ENCODE measurements around the gene KLRC3.
"Not testable (repeated sequence)": the region's sequence is repeated elsewhere in the genome, so short reads cannot be mapped to it uniquely, and the experiment has no call there.

The KLRC3 gene

GRCh38 chr12:10420334-10420733, at the start of gene KLRC3:
TSS of gene KLRC3 (minus strand) at chr12:10420595. CDS start at chr12:10420550, 45 bp downstream.
- DNase-seq (ENCODE audit: low read depth, low spot score); H3K9me3 ChIP-seq (ENCODE audit: control insufficient read depth, insufficient read depth, low read length); H3K27ac ChIP-seq (ENCODE audit: low read length); H3K4me3 ChIP-seq (ENCODE audit: low read length); H3K36me3 ChIP-seq (ENCODE audit: control insufficient read depth, insufficient read depth, low read length); H3K27me3 ChIP-seq (ENCODE audit: control insufficient read depth, insufficient read depth, low read length); H3K4me1 ChIP-seq (ENCODE audit: control insufficient read depth, insufficient read depth, low read length): not testable (repeated sequence)
- WGBS (ENCODE audit: insufficient coverage, insufficient read length) = no CpG with 5 or more reads among the region's 1 CpG

DNA sequence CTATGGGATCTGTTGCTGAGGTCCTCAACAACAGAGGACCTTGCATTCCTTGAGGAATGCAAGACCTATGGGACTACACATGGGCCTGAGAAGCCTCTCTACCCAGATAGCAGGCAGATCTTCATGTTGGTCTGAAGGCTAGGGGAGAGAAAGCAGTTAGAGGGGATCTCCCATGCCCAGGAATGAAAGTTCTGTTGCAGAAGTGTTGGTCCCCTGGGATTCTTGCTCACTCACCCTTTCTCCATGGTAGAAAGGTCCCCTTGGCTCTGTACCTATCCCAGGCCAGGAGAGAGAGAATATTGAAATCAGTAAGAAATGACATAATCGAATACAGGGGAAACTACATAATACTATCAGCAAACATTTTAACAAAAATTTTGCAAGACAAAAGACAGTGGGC, 49.3 kb upstream of the KLRC3 start:
- H3K4me1 ChIP-seq (ENCODE audit: control insufficient read depth, insufficient read depth, low read length) = no peaks in the 10 kb centered on the region
- no peaks in the 10 kb centered on the region for H3K27me3 ChIP-seq (ENCODE audit: control insufficient read depth, insufficient read depth, low read length)
- H3K9me3 ChIP-seq (ENCODE audit: control insufficient read depth, insufficient read depth, low read length) = no peaks in the 10 kb centered on the region
- WGBS (ENCODE audit: insufficient coverage, insufficient read length) = no CpG with 5 or more reads among the region's 1 CpG
- no peak for DNase-seq (ENCODE audit: low read depth, low spot score)
- no peaks in the 10 kb centered on the region for H3K36me3 ChIP-seq (ENCODE audit: control insufficient read depth, insufficient read depth, low read length)
- H3K4me3 ChIP-seq (ENCODE audit: low read length) = no peak overlapping the region
- no peak overlapping the region for H3K27ac ChIP-seq (ENCODE audit: low read length)

- Histone ChIP-seq H3K27me3 (ENCODE audit: control insufficient read depth, insufficient read depth, low read length) (no peaks in the 10 kb centered on the region), H3K9me3 (ENCODE audit: control insufficient read depth, insufficient read depth, low read length) (no peaks in the 10 kb centered on the region), H3K4me1 (ENCODE audit: control insufficient read depth, insufficient read depth, low read length) (no peaks in the 10 kb centered on the region), H3K4me3 (ENCODE audit: low read length) (no peak overlapping the region), H3K36me3 (ENCODE audit: control insufficient read depth, insufficient read depth, low read length) (no peaks in the 10 kb centered on the region), H3K27ac (ENCODE audit: low read length) (no peak overlapping the region)
- DNase-seq (ENCODE audit: low read depth, low spot score) = no peak
- no CpG with 5 or more reads among the region's 4 CpGs for WGBS (ENCODE audit: insufficient coverage, insufficient read length)
These were observed 45.9 kb upstream of the KLRC3 start for GRCh38 chr12:10466311-10466710.

GRCh38 chr12:10457760-10458159, 37.4 kb upstream of the KLRC3 start:
- H3K4me3 ChIP-seq (ENCODE audit: low read length) = no peak overlapping the region
- H3K36me3 ChIP-seq (ENCODE audit: control insufficient read depth, insufficient read depth, low read length) = no peaks in the 10 kb centered on the region
- no peak overlapping the region for H3K27ac ChIP-seq (ENCODE audit: low read length)
- no CpG with 5 or more reads among the region's 3 CpGs for WGBS (ENCODE audit: insufficient coverage, insufficient read length)
- no peaks in the 10 kb centered on the region for H3K9me3 ChIP-seq (ENCODE audit: control insufficient read depth, insufficient read depth, low read length)
- no peaks in the 10 kb centered on the region; the same call in 1 of the 2 replicates for H3K4me1 ChIP-seq (ENCODE audit: control insufficient read depth, insufficient read depth, low read length)
- no peaks in the 10 kb centered on the region for H3K27me3 ChIP-seq (ENCODE audit: control insufficient read depth, insufficient read depth, low read length)
- peak; percentile 27 for DNase-seq (ENCODE audit: low read depth, low spot score)

DNA sequence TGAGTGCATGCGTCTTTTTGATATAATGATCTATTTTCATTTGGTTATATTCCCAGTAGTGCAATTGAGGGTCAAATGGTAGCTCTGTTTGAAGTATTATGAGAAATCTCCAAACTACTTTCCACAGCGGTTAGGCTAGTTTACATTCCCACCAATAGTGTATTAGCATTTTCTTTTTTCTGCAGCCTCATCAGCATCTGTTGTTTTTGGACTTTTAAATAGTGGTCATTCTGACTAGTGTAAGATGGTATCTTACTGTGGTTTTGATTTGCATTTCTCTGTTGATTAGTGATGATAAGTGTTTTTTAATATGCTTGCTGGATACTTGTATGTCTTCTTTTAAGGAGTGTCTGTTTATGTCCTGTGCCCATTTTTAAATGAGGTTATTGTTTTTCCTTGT, 36.5 kb upstream of the KLRC3 start:
- DNase-seq (ENCODE audit: low read depth, low spot score) = no peak
- Histone ChIP-seq H3K27me3 (ENCODE audit: control insufficient read depth, insufficient read depth, low read length) (no peaks in the 10 kb centered on the region), H3K9me3 (ENCODE audit: control insufficient read depth, insufficient read depth, low read length) (no peaks in the 10 kb centered on the region), H3K4me1 (ENCODE audit: control insufficient read depth, insufficient read depth, low read length) (no peaks in the 10 kb centered on the region; the same call in 1 of the 2 replicates), H3K27ac (ENCODE audit: low read length) (no peak overlapping the region), H3K4me3 (ENCODE audit: low read length) (no peak overlapping the region), H3K36me3 (ENCODE audit: control insufficient read depth, insufficient read depth, low read length) (no peaks in the 10 kb centered on the region)
- no CpG with 5 or more reads among the region's 2 CpGs for WGBS (ENCODE audit: insufficient coverage, insufficient read length)

- no peaks in the 10 kb centered on the region; the same call in 1 of the 2 replicates for H3K4me1 ChIP-seq (ENCODE audit: control insufficient read depth, insufficient read depth, low read length)
- H3K4me3 ChIP-seq (ENCODE audit: low read length) = no peak overlapping the region
- H3K27me3 ChIP-seq (ENCODE audit: control insufficient read depth, insufficient read depth, low read length) = no peaks in the 10 kb centered on the region
- no CpG with 5 or more reads among the region's 1 CpG for WGBS (ENCODE audit: insufficient coverage, insufficient read length)
- H3K9me3 ChIP-seq (ENCODE audit: control insufficient read depth, insufficient read depth, low read length) = no peaks in the 10 kb centered on the region
- no peak overlapping the region for H3K27ac ChIP-seq (ENCODE audit: low read length)
- DNase-seq (ENCODE audit: low read depth, low spot score) = no peak
- no peaks in the 10 kb centered on the region for H3K36me3 ChIP-seq (ENCODE audit: control insufficient read depth, insufficient read depth, low read length)
These were observed 35.4 kb upstream of the KLRC3 start for GRCh38 chr12:10455766-10456165.

DNA sequence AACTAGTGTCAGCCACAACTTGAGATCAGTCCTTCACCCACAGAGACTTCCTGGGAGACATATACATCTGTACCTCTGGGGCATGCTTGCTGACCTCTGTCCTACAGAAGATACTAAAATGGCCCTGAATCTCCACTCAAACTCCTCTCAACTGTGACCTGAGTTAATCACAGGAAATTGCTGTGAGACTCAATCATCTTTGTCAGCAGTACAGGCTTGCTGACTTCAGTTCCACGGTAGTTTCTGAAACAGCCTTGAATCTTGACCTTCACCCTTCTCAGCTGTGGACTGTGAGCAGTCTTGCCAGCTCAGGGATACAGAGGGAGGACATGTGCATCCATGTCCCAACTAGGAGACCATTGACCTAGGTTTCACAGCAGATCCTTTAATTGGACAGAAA, 34.1 kb upstream of the KLRC3 start:
- Histone ChIP-seq H3K36me3 (ENCODE audit: control insufficient read depth, insufficient read depth, low read length) (no peaks in the 10 kb centered on the region), H3K4me3 (ENCODE audit: low read length) (no peak overlapping the region), H3K9me3 (ENCODE audit: control insufficient read depth, insufficient read depth, low read length) (no peaks in the 10 kb centered on the region), H3K27me3 (ENCODE audit: control insufficient read depth, insufficient read depth, low read length) (no peaks in the 10 kb centered on the region), H3K4me1 (ENCODE audit: control insufficient read depth, insufficient read depth, low read length) (no peaks in the 10 kb centered on the region; the same call in 1 of the 2 replicates), H3K27ac (ENCODE audit: low read length) (no peak overlapping the region)
- no peak for DNase-seq (ENCODE audit: low read depth, low spot score)
- no CpG with 5 or more reads among the region's 1 CpG for WGBS (ENCODE audit: insufficient coverage, insufficient read length)

GRCh38 chr12:10453156-10453555, 32.8 kb upstream of the KLRC3 start, which contains the start of gene KLRC1:
TSS of gene KLRC1 (minus strand) at chr12:10453377. CDS start at chr12:10451156, 2,221 bp downstream.
- H3K27me3 ChIP-seq (ENCODE audit: control insufficient read depth, insufficient read depth, low read length) = no peaks in the 10 kb centered on the region
- WGBS (ENCODE audit: insufficient coverage, insufficient read length) = no CpG with 5 or more reads among the region's 2 CpGs
- no peak within 1 kb of the TSS for H3K4me3 ChIP-seq (ENCODE audit: low read length)
- no peak within 1 kb of the TSS for H3K27ac ChIP-seq (ENCODE audit: low read length)
- no peaks in the 10 kb centered on the region for H3K36me3 ChIP-seq (ENCODE audit: control insufficient read depth, insufficient read depth, low read length)
- no peaks in the 10 kb centered on the region; the same call in 1 of the 2 replicates for H3K4me1 ChIP-seq (ENCODE audit: control insufficient read depth, insufficient read depth, low read length)
- DNase-seq (ENCODE audit: low read depth, low spot score) = no peak
- H3K9me3 ChIP-seq (ENCODE audit: control insufficient read depth, insufficient read depth, low read length) = no peaks in the 10 kb centered on the region

- WGBS (ENCODE audit: insufficient coverage, insufficient read length) = no CpG with 5 or more reads among the region's 4 CpGs
- H3K4me3 ChIP-seq (ENCODE audit: low read length) = no peak overlapping the region
- DNase-seq (ENCODE audit: low read depth, low spot score) = no peak
- no peak overlapping the region for H3K27ac ChIP-seq (ENCODE audit: low read length)
- H3K27me3 ChIP-seq (ENCODE audit: control insufficient read depth, insufficient read depth, low read length) = no peaks in the 10 kb centered on the region
- no peaks in the 10 kb centered on the region for H3K9me3 ChIP-seq (ENCODE audit: control insufficient read depth, insufficient read depth, low read length)
- no peaks in the 10 kb centered on the region for H3K4me1 ChIP-seq (ENCODE audit: control insufficient read depth, insufficient read depth, low read length)
- H3K36me3 ChIP-seq (ENCODE audit: control insufficient read depth, insufficient read depth, low read length) = no peaks in the 10 kb centered on the region
These were observed 27.8 kb upstream of the KLRC3 start for GRCh38 chr12:10448236-10448635.

GRCh38 chr12:10446052-10446451, 25.7 kb upstream of the KLRC3 start:
- H3K4me1 ChIP-seq (ENCODE audit: control insufficient read depth, insufficient read depth, low read length); H3K4me3 ChIP-seq (ENCODE audit: low read length); DNase-seq (ENCODE audit: low read depth, low spot score); H3K36me3 ChIP-seq (ENCODE audit: control insufficient read depth, insufficient read depth, low read length); H3K27me3 ChIP-seq (ENCODE audit: control insufficient read depth, insufficient read depth, low read length); H3K27ac ChIP-seq (ENCODE audit: low read length); H3K9me3 ChIP-seq (ENCODE audit: control insufficient read depth, insufficient read depth, low read length): not testable (repeated sequence)
- no CpG with 5 or more reads among the region's 5 CpGs for WGBS (ENCODE audit: insufficient coverage, insufficient read length)

GRCh38 chr12:10441144-10441543, 20.7 kb upstream of the KLRC3 start:
- H3K27me3 ChIP-seq (ENCODE audit: control insufficient read depth, insufficient read depth, low read length); H3K36me3 ChIP-seq (ENCODE audit: control insufficient read depth, insufficient read depth, low read length); H3K4me3 ChIP-seq (ENCODE audit: low read length); H3K4me1 ChIP-seq (ENCODE audit: control insufficient read depth, insufficient read depth, low read length); H3K9me3 ChIP-seq (ENCODE audit: control insufficient read depth, insufficient read depth, low read length); DNase-seq (ENCODE audit: low read depth, low spot score); H3K27ac ChIP-seq (ENCODE audit: low read length): not testable (repeated sequence)
- WGBS (ENCODE audit: insufficient coverage, insufficient read length) = no CpG with 5 or more reads among the region's 8 CpGs
